Vagina (tissue), 2 donors: Measurements from ENCODE around the gene MAPK6. TPM values are rescaled to one million over a fixed set of nuclear protein-coding genes. Genes with fewer than 3 reads are reported as not detected.

ENCODE experiments used
- DNase-seq, 2 donors: peaks; one replicate each; pipeline ENCODE4 v3.0.0-alpha.2; 2017; ENCODE audit errors: extremely low spot score in 2 of 2
- H3K27ac ChIP-seq: fragments of 200-600 bp; sonication (generic); one replicate; pipeline ENCODE4 v1.5.1; 2019
- H3K27me3 ChIP-seq: fragments of 200-600 bp; sonication (generic); one replicate; pipeline ENCODE4 v1.5.1; 2019
- H3K36me3 ChIP-seq, 2 donors: fragments of 200-600 bp; sonication (generic); one replicate each; pipeline ENCODE4 v1.5.1; 2017 to 2019
- H3K4me1 ChIP-seq: fragments of 200-600 bp; sonication (generic); one replicate; pipeline ENCODE4 v1.5.1; 2019
- H3K4me3 ChIP-seq, 2 donors: fragments of 200-600 bp; sonication (generic); 1 replicate in 1 of 2; 2 replicates in 1 of 2; pipeline ENCODE4 v1.5.1; 2016 to 2019
- H3K9me3 ChIP-seq: fragments of 200-600 bp; sonication (generic); one replicate; pipeline ENCODE4 v1.5.1; 2019
- CTCF ChIP-seq, 3 experiments: fragments of 450-650 bp in 2 of 3; fragments of 200-600 bp in 1 of 3; sonication (generic) in 1 of 3; IDR thresholded peaks; one replicate each; pipeline ENCODE4 v1.5.1; 2017 to 2019; ENCODE audit warnings: antibody characterized with exemption in 3 of 3, mild to moderate bottlenecking in 2 of 3, moderate library complexity in 2 of 3
- POLR2A ChIP-seq, 2 donors: fragments of 450-650 bp; IDR thresholded peaks; one replicate each; pipeline ENCODE4 v1.6.1; 2017; ENCODE audit warnings: antibody characterized with exemption in 2 of 2, mild to moderate bottlenecking in 2 of 2, moderate library complexity in 2 of 2
- POLR2AphosphoS5 ChIP-seq, 2 donors: sonication (generic); formaldehyde crosslinking; IDR thresholded peaks; one replicate each; pipeline ENCODE4 v1.9.0; 2017; ENCODE audit warnings: antibody characterized with exemption in 2 of 2, mild to moderate bottlenecking in 2 of 2, low read depth in 1 of 2; ENCODE audit not compliant: insufficient read depth in 1 of 2
- intact Hi-C: fragments of 100-400 bp; cut with DNase I; formaldehyde crosslinking; loops from one replicate; pipeline ENCODE4 v1.15.1; 2023
- total RNA-seq: library from RNA; depleted of rRNA; stranded (reverse); fragments of >200 nt; gene quantifications from one replicate; pipeline ENCODE4 v1.2.3, GENCODE V29; 2016

MAPK6 gene
- total RNA-seq, 1 donor from 2014 or later = 41.0 TPM

GRCh38 chr15:52102463-52102862 is 83.4 kb downstream of the MAPK6 start:
- intact Hi-C loops = no loop called here
- H3K4me3 ChIP-seq = no peak overlapping the region
- H3K27me3 ChIP-seq = no peaks in the 10 kb centered on the region
- peaks cover 24% of the 10 kb centered on the region for H3K4me1 ChIP-seq
- no peaks in the 10 kb centered on the region for H3K36me3 ChIP-seq
- H3K9me3 ChIP-seq = no peaks in the 10 kb centered on the region
- DNase-seq = no peak
- H3K27ac ChIP-seq = no peak overlapping the region
- TF ChIP-seq POLR2AphosphoS5 (IDR thresholded peaks at IDR 0.05; ENCODE audit: insufficient read depth in 1 of 2, low read depth in 1 of 2) (no peak), POLR2A (IDR thresholded peaks at IDR 0.05) (no peak)

DNA sequence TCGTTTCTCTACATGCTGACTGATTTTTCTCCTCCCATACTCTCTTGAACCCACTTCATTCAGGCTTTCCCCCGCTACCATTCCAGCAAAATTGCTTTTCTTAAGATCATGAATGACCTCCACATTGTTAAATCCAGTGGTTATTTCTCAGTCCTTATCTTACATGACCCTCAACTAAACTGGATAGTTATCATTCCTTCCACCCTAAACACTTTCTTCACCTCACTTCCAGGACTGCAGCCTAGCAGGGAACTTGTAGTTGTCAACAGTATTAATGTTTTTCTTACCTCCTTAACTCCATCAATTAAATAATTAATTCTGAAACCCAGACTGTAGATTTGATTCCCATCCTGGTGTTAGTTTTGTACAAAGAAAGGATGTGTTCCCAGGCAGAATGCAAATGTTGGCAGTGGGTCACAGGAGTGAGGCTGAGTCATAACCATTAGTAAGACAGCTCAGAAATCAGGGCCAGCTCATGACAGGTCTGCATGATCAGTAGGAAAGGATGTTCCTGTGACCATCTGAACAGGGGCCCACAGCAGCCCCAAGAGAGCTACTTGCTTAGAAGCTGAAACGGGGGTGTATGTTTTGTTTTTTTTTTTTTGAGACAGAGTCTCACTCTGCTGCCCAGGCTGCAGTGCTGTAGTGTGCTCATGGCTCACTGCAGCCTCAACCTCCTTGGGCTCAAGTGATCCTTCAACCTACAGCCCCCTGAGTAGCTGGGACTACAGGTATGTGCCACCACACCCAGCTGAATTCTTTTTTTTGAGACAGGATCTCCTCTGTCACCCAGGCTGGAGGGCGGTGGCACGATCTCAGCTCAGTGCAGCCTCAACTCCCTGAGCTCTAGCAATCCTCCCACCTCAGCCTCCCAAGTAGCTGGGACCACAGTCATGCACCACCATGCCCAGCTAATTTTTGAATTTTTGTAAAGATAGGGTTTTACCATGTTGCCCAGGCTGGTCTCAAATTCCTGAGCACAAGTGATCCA is 84.5 kb downstream of the MAPK6 start:
- no peak for DNase-seq
- H3K4me1 ChIP-seq = peaks cover 23% of the 10 kb centered on the region
- no peaks in the 10 kb centered on the region for H3K9me3 ChIP-seq
- H3K27ac ChIP-seq = peak overlapping the region; percentile 76
- no peak overlapping the region for H3K4me3 ChIP-seq
- H3K27me3 ChIP-seq = no peaks in the 10 kb centered on the region
- intact Hi-C loops = no loop called here
- no peaks in the 10 kb centered on the region for H3K36me3 ChIP-seq
- TF ChIP-seq POLR2A (IDR thresholded peaks at IDR 0.05) (no peak), CTCF (IDR thresholded peaks at IDR 0.05) (no peak), POLR2AphosphoS5 (IDR thresholded peaks at IDR 0.05; ENCODE audit: insufficient read depth in 1 of 2, low read depth in 1 of 2) (peak; percentile 3 to 81)

DNA sequence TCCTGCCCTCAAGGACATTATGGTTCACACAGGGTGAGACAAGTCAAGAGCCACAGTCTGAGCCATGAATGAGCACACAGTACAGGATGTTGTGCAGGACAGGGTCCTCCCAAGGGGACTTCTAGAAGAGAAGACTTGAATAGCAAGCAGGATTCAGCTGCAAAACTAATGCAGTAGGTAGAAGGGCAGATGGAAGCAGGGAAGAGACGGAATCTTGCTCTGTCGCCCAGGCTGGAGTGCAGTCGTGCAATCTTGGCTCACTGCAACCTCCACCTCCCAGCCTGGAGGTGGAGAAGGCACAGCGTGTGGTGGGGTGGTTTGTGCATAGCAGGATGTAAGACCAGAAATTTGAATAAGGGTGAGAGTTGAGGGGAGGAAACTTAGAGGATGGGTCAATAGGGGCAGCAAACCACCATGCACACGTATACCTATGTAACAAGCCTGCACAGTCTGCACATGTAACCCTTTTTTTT is 85.5 kb downstream of the MAPK6 start:
- intact Hi-C loops = no loop called here
- H3K4me1 ChIP-seq = peaks cover 20% of the 10 kb centered on the region
- H3K9me3 ChIP-seq = no peaks in the 10 kb centered on the region
- H3K27me3 ChIP-seq = no peaks in the 10 kb centered on the region
- H3K27ac ChIP-seq = peak overlapping the region; percentile 76
- no peak overlapping the region for H3K4me3 ChIP-seq
- TF ChIP-seq CTCF (IDR thresholded peaks at IDR 0.05) (no peak), POLR2AphosphoS5 (IDR thresholded peaks at IDR 0.05; ENCODE audit: insufficient read depth in 1 of 2, low read depth in 1 of 2) (no peak), POLR2A (IDR thresholded peaks at IDR 0.05) (no peak)
- no peaks in the 10 kb centered on the region for H3K36me3 ChIP-seq
- no peak for DNase-seq

DNA sequence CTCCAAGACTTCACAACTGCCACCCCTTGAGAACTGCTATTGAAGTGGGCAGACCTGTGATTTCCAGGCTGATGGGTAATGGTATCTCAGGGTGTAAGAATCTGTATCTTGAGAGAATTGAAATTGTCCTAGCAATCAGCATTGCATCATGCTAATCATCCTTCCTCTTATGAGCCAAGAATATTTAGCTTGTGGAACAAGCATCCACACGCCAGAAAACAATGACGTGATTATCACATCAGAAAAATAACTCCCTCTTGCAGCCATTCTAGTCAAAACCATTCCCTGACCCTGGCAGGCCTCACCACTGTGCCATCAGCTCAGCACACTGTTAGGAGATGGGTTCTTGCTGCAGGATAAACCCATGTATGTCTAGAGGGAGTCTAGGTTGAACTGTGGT is 86.8 kb downstream of the MAPK6 start:
- H3K36me3 ChIP-seq = no peaks in the 10 kb centered on the region
- intact Hi-C loops = no loop called here
- no peak for TF ChIP-seq POLR2A (IDR thresholded peaks at IDR 0.05)
- no peak for TF ChIP-seq POLR2AphosphoS5 (IDR thresholded peaks at IDR 0.05; ENCODE audit: insufficient read depth in 1 of 2, low read depth in 1 of 2)
- TF ChIP-seq CTCF (IDR thresholded peaks at IDR 0.05) = no peak
- H3K4me3 ChIP-seq = no peak overlapping the region
- no peaks in the 10 kb centered on the region for H3K27me3 ChIP-seq
- no peaks in the 10 kb centered on the region for H3K9me3 ChIP-seq
- peaks cover 20% of the 10 kb centered on the region for H3K4me1 ChIP-seq
- no peak for DNase-seq
- H3K27ac ChIP-seq = no peak overlapping the region

DNA sequence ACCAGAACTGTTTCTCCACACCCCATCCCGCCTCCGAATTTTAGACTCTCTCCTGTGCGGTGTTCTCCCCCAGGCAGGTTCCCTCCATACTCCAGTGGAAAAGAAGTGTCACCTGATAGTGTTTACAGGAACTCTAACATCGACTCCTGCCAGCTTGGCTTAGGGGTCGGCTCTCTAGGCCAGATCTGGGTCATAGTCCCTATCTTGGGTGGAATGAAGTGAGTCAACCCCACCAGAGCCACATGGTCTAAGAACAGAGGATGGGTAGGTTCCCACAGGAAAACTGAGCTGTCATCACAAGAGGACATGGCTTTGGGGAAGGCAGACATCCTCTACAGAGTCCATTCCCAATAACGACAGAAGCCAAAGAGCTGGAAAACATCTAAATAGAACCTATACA is 87.6 kb downstream of the MAPK6 start:
- Histone ChIP-seq H3K4me1 (peaks cover 23% of the 10 kb centered on the region), H3K27ac (no peak overlapping the region), H3K9me3 (no peaks in the 10 kb centered on the region), H3K27me3 (no peaks in the 10 kb centered on the region), H3K36me3 (no peaks in the 10 kb centered on the region), H3K4me3 (no peak overlapping the region)
- DNase-seq = no peak
- intact Hi-C loops = no loop called here
- TF ChIP-seq POLR2AphosphoS5 (IDR thresholded peaks at IDR 0.05; ENCODE audit: insufficient read depth in 1 of 2, low read depth in 1 of 2) (no peak), CTCF (IDR thresholded peaks at IDR 0.05) (no peak), POLR2A (IDR thresholded peaks at IDR 0.05) (no peak)
